HG03520 (cell line): ENCODE results near the gene RORC.

Experiments
- ATAC-seq: cut with Tn5 transposase; IDR thresholded peaks from one replicate; pipeline ENCODE4 v1.9.1; 2021; ENCODE audit warnings: mild to moderate bottlenecking, moderate library complexity; ENCODE audit not compliant: unreplicated experiment

The RORC gene

DNA sequence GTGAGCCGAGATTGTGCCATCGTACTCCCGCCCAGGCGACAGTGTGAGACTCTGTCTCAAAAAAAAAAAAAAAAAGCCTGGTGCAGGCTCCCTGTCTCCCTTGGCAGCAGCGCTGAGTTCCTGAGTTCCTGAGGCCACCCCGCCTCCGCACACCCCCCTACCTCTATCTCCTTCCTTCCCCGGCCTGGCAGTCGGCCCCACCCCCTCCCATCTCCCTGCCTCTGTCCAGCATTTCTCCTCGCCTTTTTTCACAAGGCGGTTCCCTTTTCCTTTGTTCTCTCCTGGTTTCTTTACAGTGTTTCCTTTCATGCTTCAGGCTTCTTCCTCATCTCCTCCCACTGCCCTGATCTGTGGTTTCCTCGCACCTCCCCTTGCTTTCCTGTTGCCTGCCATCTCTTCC lies 2.7 kb downstream of the RORC start:
- ATAC-seq, result no peak

DNA sequence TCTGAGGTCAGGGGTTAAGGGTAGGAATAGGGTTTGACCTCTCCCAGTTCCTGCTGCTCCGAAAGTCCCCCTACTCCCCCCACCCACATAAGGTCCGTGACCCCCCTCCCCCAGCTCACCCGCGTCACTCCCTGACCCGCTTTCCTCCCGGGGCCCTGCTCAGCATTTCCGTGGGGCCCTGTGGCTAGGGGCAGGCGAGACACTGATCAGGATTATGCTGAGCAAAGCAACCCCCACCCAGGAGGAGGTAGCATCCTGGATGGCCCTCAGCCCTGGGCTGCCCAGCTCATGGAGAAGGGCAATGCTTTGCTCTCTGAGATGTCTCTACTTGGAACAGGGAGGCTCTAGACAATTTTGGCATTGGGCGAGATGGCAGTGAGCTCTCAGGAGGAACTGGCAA lies 3.7 kb downstream of the RORC start:
- ATAC-seq, result no peak

DNA sequence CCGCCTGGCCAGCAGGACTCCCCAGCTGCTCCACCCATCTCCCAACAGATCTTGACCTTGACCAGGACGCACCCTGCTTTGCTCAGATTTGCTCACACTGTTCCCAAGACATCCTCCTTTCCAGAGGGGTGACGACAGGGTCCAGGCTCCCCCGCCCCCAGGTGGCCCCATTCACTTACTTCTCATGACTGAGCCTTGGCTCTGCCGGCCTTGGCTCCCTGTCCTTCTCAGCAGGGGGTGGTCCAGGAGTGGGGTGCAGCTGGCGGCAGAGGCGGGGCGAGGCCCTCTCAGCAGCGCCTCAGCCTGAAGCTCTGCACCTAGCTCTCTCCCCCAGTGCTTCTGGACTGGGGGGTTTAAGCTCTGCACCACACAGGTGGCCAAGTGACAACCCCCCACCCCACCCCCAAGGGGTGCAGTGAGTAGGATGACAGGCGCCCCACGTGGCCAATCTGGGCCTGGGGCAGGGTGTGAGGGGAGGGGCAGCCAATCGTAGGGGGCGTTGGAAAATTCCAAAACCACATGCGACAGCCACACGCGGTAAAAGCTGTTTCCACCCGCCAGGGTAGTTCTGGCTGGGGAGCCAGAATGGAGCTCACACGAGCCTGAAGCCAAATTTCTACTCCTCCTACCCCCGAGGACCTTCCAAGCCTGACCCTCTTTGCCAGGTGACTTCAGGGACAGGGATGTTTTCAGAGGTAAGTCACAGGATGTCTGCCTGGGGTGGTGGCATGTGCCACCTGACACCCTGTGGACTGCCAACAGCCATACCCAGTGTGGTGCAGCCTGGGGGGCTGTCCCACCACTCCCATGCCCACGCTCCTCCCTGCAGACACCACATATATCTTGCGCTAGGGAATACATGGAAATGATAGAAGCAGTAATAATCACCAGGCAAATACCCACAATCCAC lies 5.6 kb downstream of the RORC start:
- no peak for ATAC-seq

DNA sequence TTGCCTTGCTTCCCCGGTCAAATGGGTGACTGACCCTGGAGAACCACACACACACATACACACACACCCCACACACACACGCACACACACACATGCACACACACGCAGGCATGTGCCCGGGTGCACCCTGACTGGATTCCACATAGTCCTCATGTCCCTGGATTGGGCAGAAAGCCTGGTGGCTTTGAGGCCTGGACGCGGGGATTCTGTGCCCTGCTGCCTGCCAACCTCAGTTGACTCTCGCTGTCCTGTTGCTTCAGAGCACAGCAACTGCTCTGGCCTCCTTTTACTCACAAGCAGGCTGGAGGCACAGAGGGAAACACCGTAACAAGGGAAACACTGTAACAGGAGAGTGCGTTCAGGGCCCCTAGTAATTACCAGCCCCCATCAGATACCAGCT lies 6.4 kb downstream of the RORC start:
- ATAC-seq, result no peak

DNA sequence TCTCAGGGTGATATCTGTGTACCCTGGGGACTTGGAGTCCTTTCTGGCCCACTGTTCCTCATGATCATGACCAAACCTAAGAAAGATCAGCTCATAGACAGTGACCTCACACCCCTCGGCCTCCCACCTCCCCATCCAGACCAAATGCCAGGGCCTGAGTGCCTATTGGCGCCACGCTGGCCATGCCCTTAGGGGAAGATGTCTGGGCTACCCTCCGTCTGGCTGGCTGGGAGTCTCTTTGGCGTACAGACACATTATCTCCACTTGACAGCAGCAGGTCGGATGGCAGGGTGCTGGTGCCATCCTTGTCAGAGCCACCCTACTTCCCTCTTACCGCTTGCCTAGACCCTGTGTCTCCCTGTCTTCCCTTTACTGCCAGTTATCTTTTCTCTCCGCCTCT lies 8.4 kb downstream of the RORC start:
- ATAC-seq, result no peak

GRCh38 chr1:151822404-151822803 lies 9.2 kb downstream of the RORC start:
- no peak for ATAC-seq

DNA sequence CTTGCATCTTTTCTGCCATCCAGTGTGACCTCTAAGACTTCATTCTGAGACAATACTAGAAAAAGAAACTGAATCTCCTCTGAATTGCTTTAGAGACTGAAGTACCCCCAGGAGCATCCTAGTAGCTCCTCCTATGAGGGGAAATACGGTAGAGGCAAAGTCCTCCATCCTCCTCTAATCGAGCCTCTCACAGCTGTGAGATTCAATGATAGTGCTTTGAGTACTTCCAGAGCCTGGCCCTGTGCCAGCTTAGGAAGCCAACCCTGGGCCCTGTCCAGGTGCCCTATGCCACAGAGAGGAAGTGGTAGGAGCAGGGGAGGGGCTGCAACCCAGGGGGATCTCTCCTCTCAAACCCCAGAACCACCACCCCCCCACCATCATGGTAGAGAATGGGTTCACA lies 10.7 kb downstream of the RORC start:
- no peak for ATAC-seq

DNA sequence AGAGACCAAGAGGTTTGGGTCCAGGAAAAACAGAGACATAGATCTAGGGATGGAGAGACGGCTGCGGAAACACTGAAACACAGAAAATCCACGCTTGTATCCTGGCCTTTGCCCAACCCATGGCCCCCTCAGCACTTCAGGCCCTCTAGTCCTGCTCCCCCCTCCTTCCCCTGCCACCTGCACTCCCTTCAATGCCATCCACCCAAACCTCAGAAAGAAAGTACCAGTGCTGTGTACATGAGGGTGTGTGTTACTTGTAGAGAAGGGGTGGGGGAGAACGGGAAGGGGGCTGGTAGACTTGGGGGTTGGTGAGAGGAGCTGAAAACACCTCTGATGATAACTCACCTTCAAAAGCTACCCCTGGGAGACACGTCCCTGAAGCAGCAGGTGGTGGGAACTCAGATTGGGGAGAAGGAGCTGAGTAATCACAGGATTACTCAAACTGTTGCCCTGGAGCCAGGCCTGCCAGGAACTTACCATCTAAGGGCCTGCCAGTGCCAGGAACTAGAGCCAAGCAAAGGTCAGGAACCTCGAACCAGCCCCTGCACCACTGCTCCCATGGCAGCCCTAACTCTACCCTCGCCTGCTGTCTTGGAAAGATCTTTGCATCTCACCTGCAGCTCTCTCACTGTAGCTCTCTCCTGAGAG lies 11.5 kb downstream of the RORC start:
- ATAC-seq, result no peak

DNA sequence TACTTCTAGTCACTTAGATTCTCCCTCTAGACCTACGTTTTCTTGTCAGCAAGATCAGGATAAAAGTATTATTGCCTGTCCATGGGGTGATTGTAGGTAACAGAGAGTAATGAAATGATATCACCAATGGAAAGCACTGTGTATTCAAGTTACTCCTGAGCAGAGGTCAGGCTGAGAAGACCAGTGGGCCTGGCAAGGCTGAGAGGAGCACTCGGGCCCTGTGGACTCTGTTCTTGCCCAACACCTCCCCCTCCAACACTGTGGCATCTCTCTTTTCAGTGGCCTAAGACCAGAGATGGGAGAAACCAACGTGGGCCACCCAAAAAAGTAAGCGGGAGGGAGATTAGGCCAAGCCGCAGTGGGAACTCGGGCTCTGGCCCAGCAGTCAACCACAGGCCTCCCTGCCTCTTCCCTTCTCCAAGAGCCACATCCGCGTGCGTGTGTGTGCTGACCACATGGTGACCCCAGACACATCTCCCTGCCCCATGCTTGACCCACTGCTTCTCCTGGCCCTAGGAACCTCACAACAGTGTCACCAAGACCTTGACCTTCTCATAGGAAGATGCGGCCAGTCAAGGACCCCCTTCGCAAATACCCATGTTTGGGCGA lies 12.3 kb downstream of the RORC start:
- ATAC-seq, result no peak

- ATAC-seq, result no peak
Measured at GRCh38 chr1:151817353-151817730, 14.3 kb downstream of the RORC start.

- ATAC-seq, result no peak
Measured at GRCh38 chr1:151816548-151817352, 14.9 kb downstream of the RORC start.

- no peak for ATAC-seq
Measured at GRCh38 chr1:151815716-151816327, 15.8 kb downstream of the RORC start.

DNA sequence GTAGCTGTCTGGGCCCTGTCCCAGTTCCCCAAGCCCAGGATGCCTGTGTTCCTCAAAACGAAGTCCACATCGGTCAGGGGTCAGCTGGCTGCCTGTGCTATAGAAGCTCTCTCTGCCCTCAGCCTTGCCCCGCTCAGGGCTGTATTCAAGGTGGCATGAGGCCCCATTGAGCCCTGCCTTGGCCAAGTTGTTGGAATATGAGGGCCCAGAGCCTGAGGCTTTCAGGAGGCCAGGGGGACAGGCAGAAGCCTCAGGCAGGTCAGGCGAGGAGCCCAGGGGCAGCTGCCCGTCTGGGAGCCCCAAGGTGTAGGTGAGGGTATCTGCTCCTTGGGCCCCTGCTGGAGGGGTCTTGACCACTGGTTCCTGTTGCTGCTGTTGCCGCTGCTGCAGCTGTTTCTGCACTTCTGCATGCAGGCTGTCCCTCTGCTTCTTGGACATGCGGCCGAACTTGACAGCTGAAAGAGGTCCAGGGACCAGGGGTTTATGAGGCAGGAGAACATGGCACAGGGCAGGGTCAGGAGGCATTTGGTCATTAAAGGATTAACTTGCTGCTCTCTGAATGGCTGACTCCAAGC lies 16.5 kb downstream of the RORC start:
- ATAC-seq, result no peak

GRCh38 chr1:151814426-151814825 lies 17.2 kb downstream of the RORC start:
- ATAC-seq, result no peak

- no peak for ATAC-seq
Measured at GRCh38 chr1:151813271-151813977, 18.2 kb downstream of the RORC start.

DNA sequence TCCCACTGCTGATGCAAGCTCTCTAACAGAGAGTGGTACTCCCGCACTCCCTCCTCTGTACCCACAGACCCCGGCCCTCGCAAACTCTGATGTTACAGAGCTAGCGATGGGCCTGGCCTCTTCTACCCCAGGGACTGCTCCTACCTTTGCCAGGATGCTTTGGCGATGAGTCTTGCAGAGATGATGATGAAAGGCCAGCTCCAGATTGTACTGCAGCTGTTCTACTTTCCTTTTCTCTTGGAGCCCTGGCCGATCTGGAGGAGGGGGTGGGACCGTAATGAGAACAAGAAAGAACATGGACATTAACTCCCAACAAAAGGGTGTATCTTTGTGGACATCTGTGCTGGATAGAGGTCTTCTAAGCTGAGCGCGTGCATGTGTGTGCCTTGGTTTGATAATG lies 20.4 kb downstream of the RORC start:
- ATAC-seq, result no peak

- ATAC-seq, result no peak
Measured at GRCh38 chr1:151809985-151810556, 21.5 kb downstream of the RORC start.

GRCh38 chr1:151809290-151809984 lies 22.2 kb downstream of the RORC start:
- no peak for ATAC-seq

DNA sequence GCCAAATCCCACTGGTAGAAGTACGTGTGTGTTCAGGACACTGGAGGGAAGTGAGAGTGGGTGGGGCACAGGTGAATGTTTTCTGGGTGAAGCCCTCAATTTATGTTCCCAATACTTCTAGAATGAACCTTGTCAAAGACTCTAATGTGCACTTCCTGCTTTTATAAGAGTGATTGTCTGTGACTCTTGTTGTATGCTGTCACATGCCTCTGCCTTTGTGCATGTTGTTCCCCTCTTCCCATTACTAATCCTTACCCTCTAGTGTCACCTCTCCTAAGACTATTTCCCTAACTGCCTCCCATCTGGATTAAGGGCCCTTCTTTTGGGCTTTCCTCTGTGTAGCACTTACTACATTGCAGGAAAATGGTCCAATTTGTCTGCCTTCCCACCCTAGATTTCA lies 23.8 kb downstream of the RORC start:
- ATAC-seq, result no peak
